ENCODE results near the gene ODAD3.
A peak's percentile ranks its signal among the peaks of the same experiment; 100 is the strongest.

ODAD3 gene

DNA sequence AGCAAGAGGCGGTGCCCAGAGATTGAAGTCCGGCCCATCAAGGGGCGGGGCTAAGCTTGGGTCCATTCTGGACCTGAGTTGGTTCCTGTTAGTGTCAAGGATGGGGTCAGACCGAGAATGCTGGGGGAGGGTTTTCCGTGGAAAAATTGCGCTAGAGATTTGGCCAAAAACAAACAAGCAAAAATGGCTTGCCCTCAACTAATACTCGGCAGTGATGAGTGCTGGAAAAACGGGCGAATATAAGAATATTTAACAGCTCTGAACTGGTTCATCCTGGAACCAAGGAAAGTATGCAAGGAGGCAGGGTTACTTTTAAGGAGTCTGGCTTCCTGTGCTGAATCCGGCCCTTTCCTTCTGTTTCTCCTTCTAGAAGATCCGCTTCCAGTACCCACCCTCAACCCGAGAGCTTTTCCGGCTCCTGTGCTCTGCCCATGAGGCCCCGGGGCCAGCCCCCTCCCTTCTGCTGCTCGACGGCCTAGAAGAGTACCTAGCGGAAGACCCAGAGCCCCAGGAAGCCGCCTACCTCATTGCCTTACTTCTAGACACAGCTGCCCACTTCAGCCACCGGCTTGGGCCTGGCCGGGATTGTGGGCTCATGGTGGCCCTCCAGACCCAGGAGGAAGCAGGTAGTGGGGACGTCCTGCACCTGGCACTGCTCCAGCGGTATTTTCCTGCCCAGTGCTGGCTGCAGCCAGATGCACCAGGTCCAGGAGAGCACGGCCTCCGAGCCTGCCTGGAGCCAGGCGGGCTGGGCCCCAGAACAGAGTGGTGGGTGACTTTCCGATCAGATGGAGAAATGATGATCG is 59.6 kb downstream of the ODAD3 start:
- no peak for DNase-seq (ENCODE audit: low spot score)

DNA sequence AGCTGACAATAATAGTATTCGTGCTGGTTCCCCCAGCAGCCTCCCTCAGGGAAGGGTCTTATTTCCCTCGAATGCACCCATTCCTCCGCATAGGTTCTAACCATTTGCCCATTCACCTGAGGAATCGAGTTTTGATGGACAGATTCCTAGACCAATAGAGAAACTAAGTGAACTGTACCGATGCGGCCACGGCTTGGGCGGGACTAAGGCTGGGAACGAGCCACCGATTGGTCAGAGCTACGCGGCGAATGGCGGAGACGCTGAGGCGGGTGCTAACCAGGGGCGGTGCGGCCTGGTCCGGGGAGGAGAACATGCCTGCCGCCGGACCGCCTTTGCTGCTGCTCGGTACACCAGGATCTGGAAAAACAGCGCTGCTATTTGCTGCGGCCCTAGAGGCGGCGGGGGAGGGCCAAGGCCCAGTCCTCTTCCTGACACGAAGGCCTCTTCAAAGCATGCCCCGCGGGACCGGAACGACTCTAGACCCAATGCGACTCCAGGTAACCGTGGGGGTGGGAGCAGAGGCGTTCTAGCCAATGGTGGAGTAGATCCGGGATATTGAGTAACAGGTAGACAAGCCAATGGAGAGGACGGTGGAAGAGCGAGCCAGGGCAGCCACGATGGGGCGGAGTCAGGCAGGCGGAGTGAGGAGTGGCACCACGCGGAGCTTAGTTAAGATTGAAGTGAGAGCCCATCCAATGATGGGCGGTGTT is 60.3 kb downstream of the ODAD3 start, which contains the start of gene SWSAP1:
TSS of gene SWSAP1 (plus strand) at position 234 of the 710 bp plus-strand sequence. CDS start at position 249, 15 bp downstream.
- DNase-seq (ENCODE audit: low spot score): peak; percentile 97

- DNase-seq (ENCODE audit: low spot score): no peak
Measured at GRCh38 chr19:11373885-11374432, 61.0 kb downstream of the ODAD3 start.

- DNase-seq (ENCODE audit: low spot score): no peak
Measured at GRCh38 chr19:11373166-11373884, 61.6 kb downstream of the ODAD3 start.

GRCh38 chr19:11370744-11371143 is 64.2 kb downstream of the ODAD3 start:
- no peak for DNase-seq (ENCODE audit: low spot score)
